GM12801 (cell line): ENCODE results near the gene WWC2.

Experiments
- TF ChIP-seq, protein P1 (sequence below): IDR thresholded peaks from one replicate; pipeline ENCODE4 v1.5.1; 2011; ENCODE audit warnings: control low read depth; ENCODE audit not compliant: insufficient read length; ENCODE audit errors: extremely low read depth

Gene WWC2

DNA sequence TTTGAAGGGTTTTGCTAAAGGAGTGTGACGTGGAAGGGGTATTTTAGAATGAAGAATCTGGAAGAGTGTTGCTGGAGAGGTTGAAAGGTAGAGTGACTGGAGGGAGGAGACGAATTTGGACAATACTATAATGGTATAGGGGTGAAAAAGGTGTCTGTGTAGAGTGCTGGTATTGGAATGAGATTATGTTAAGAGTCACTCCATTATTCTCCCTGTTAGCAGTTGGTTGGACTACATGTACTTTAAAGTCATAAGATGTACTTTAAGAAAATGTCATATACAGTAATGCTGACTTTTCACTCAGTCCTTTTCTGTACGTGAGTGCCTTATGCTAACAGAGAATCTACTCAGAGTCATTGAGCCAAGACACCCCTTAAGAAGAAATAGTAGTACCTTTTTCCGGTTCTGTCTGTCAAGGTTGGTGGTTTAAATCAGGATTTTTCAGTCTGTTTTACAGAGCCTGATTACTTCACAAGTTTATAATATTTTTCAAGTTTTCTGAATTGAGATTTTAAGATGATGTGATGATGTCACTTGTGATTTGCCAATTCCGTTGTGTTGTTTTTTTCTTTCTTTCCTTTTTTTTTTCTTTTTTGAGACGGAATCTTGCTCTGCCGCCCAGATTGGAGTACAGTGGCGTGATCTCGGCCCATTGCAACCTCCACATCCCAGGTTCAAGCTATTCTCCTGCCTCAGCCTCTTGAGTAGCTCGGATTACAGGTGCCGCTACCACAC is 56.6 kb downstream of the WWC2 start:
- TF ChIP-seq, protein P1, sequence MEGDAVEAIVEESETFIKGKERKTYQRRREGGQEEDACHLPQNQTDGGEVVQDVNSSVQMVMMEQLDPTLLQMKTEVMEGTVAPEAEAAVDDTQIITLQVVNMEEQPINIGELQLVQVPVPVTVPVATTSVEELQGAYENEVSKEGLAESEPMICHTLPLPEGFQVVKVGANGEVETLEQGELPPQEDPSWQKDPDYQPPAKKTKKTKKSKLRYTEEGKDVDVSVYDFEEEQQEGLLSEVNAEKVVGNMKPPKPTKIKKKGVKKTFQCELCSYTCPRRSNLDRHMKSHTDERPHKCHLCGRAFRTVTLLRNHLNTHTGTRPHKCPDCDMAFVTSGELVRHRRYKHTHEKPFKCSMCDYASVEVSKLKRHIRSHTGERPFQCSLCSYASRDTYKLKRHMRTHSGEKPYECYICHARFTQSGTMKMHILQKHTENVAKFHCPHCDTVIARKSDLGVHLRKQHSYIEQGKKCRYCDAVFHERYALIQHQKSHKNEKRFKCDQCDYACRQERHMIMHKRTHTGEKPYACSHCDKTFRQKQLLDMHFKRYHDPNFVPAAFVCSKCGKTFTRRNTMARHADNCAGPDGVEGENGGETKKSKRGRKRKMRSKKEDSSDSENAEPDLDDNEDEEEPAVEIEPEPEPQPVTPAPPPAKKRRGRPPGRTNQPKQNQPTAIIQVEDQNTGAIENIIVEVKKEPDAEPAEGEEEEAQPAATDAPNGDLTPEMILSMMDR = no peak

DNA sequence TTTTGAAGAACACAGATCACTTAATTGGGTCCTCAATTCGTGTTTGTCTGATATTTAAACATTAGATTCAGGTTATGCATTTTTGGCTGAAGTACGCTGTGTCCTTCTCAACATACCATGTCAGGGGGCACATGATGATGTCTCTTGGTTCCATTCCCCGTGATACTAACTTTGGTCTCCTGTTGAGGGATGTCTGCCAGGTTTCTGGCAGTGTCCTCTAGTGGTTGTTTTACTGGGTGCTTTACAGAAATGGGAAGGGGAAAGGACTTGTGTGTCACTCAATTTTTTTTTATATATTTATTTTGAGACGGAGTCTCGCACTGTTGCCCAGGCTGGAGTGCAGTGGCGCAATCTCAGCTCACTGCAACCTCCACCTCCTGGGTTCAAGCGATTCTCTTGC is 58.2 kb downstream of the WWC2 start:
- TF ChIP-seq, protein P1 = no peak

DNA sequence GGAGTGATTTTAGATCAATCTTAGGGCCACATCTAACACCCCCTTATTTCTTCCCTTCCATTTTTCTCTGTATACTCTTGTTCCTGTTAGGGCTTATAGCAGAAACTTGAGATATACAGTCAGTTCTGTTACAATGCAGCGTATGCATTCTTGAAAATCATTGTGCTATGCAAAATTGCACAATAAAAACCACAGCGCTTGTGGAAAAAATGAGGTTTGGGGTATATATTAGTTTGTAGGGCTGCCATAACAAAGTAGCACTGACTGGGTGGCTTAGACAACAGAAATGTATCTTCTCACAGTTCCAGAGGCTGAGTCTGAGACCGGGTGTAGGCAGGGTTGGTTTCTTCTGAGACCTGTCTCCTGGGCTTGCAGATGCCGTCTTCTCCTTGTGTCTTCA is 59.0 kb downstream of the WWC2 start:
- TF ChIP-seq, protein P1 = no peak

DNA sequence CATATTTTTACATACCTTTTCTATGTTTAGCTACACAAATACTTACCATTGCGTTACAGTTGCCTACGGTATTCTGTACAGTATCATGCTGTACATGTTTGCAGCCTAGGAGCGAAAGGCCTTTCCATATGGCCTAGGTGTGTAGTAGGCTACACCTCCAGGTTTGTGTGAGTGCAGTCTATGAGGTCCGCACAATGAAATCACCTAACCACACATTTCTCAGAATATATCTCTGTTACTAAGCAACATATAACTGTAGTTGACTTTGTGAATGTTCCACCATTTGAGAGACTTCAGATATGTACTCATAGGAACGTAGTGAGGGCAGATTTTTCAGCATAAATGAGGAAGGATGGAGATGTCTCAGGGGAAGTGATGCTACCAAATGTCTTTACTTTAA is 62.6 kb downstream of the WWC2 start:
- TF ChIP-seq, protein P1 = no peak

DNA sequence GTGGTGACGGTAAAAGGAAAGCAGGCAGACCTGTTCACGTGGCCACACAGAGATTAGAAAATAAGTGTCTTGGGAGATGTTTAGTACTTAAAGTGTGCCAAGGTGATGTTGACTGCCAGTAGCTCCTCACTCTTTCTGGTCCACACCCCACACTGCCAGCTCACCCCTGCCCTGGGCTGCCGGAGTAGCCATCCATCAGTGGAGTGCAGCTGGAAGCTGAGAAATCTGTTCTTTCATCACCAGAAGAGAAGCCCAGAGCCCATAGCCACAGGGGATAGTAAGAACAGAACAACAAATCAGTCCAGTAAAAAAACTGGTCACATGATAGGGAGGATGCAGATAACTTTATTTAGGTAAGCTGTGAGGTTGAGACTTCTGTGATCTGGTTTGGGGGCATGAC is 64.1 kb downstream of the WWC2 start:
- TF ChIP-seq, protein P1 = no peak

DNA sequence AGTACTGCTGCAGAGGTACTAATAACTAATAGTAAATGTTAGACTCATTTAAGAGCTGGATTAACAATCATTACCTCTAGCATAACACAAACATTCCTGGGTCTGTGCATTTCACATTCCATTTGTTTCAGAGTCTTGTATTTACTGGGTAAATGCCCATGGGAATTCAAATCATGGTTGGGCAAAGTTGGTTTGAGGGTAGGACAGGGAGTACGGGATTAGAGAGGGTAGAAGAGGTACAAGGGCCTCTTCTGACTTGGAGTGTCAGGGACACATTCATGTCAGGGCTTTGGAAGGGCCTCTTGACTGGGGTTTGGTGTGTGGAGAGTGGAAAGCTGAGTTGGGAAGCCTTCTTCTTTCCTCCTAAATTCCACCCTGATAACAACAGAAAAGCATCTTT is 65.9 kb downstream of the WWC2 start:
- TF ChIP-seq, protein P1 = no peak

DNA sequence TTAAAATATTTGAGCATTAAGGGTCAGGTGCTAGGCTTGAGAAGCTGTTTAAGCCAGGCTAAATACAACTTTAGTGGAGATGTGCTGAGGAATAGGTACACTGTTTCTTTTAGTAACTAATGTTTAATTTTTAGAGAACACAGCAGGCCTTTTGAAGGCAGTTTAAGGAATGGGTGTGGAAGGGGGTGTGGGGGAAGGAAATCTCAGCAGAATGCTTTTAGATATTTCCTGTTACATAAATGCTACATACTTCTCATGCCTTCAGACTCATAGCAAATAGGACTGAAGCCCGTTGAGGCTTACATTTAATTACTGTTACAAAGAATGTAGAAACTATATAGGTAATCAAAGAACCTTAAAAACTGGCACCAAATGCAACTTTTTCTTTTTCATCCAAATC is 66.3 kb downstream of the WWC2 start:
- TF ChIP-seq, protein P1 = no peak
